SU-DHL-6 (cell line): Measurements from ENCODE around the gene MUC15.

Experiments used
- CTCF ChIP-seq: fragments of 200-600 bp; sonication (generic); IDR thresholded peaks from one replicate; pipeline ENCODE4 v1.5.1; 2017; ENCODE audit warnings: antibody characterized with exemption, mild to moderate bottlenecking, low read length, moderate library complexity; ENCODE audit not compliant: insufficient read depth, poor library complexity, severe bottlenecking
- EZH2phosphoT487 ChIP-seq: fragments of 200-600 bp; sonication (generic), shearing (Covaris generic); conservative IDR thresholded peaks from 2 replicates; pipeline ENCODE4 v1.6.1; 2018; ENCODE audit warnings: mild to moderate bottlenecking, antibody characterized with exemption, low read length, moderate library complexity, mixed read lengths

DNA sequence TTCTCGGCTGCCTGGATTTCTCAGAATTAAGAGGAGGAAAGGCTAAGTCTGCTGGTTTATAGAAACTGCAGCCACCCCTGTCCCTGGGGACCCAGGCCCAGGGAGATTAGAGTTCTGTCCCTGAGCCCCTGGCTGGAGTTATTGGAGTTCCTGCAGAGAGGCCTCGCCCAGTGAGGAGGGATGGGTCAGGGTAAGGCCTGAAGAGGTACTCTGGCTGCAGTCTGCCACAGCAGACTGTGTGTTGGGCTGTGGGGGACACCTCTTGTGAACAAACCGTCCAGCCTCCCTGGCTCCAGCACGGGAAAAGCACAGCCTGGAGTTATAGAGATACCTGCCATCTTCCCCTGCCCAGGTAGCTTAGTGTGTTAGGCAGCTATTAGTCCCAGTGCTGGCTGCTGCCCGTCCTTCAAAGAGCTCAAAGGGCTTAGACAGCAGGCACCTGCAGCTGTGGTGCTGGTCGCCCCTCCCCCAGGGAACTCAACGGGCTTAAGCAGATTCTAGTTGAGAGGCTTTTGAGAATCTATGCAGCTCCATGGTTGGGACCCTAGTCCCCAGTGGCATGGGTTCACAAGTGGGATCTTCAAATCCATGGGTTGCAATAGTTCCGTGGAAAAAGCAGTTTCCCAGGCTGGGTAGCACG, 36.6 kb upstream of the MUC15 start:
- no peak for TF ChIP-seq CTCF
- TF ChIP-seq EZH2phosphoT487: no peak
